Hematopoietic multipotent progenitor cell treated with erythropoietin and hydrocortisone succinate and interleukin-3 and kit ligand, for 6 days (in vitro differentiated cells): ENCODE measurements around the gene TATDN3.
"Not testable (repeated sequence)": the region's sequence is repeated elsewhere in the genome, so short reads cannot be mapped to it uniquely, and the experiment has no call there.

Experiments used
- DNase-seq: peaks from one replicate; pipeline ENCODE4 v3.0.0-alpha.2; 2015

Gene TATDN3

GRCh38 chr1:212791676-212792395 lies at the start of gene TATDN3, which contains the start of gene NSL1:
TSS of gene TATDN3 (plus strand) at chr1:212791894. CDS start at chr1:212791922, 28 bp downstream.
TSS of gene NSL1 (minus strand) at chr1:212791777. CDS start at chr1:212791763, 14 bp downstream.
- peak; percentile 91 for DNase-seq

- no peak for DNase-seq
Measured at GRCh38 chr1:212743901-212744475, 47.7 kb upstream of the TATDN3 start.

GRCh38 chr1:212745303-212745702 lies 46.4 kb upstream of the TATDN3 start:
- no peak for DNase-seq

GRCh38 chr1:212746546-212746945 lies 45.1 kb upstream of the TATDN3 start:
- DNase-seq, result no peak

- DNase-seq, result peak; percentile 72
Measured at GRCh38 chr1:212749821-212750535, 41.7 kb upstream of the TATDN3 start.

GRCh38 chr1:212752252-212752933 lies 39.3 kb upstream of the TATDN3 start:
- DNase-seq, result no peak

- DNase-seq, result no peak
Measured at GRCh38 chr1:212752934-212753497, 38.7 kb upstream of the TATDN3 start.

GRCh38 chr1:212753749-212754148 lies 37.9 kb upstream of the TATDN3 start:
- no peak for DNase-seq

GRCh38 chr1:212754193-212754592 lies 37.5 kb upstream of the TATDN3 start:
- no peak for DNase-seq

- peak; percentile 37 for DNase-seq
Measured at GRCh38 chr1:212754680-212755079, 37.0 kb upstream of the TATDN3 start.

- no peak for DNase-seq
Measured at GRCh38 chr1:212759683-212760082, 32.0 kb upstream of the TATDN3 start.

- peak; percentile 79 for DNase-seq
Measured at GRCh38 chr1:212760126-212760823, 31.4 kb upstream of the TATDN3 start.

- no peak for DNase-seq
Measured at GRCh38 chr1:212762234-212762633, 29.5 kb upstream of the TATDN3 start.

GRCh38 chr1:212762839-212763238 lies 28.9 kb upstream of the TATDN3 start:
- DNase-seq, result no peak

GRCh38 chr1:212764718-212765281 lies 26.9 kb upstream of the TATDN3 start:
- DNase-seq, result not testable (repeated sequence)

GRCh38 chr1:212766825-212767224 lies 24.9 kb upstream of the TATDN3 start:
- DNase-seq, result not testable (repeated sequence)

GRCh38 chr1:212769459-212770167 lies 22.1 kb upstream of the TATDN3 start:
- no peak for DNase-seq

GRCh38 chr1:212771341-212771740 lies 20.4 kb upstream of the TATDN3 start:
- no peak for DNase-seq

- no peak for DNase-seq
Measured at GRCh38 chr1:212773011-212773410, 18.7 kb upstream of the TATDN3 start.

- DNase-seq, result peak; percentile 82
Measured at GRCh38 chr1:212774584-212774983, 17.1 kb upstream of the TATDN3 start.

GRCh38 chr1:212775241-212775640 lies 16.5 kb upstream of the TATDN3 start:
- no peak for DNase-seq
